ENCODE data around the gene VPS8. TPM values are rescaled to one million over a fixed set of nuclear protein-coding genes. Genes with fewer than 3 reads are reported as not detected.

VPS8 gene
- total and polyA plus RNA-seq, 2 of the 8 experiments (the other 6 are each of a cell fraction or from before 2014, with no cell fraction given): 13.0 to 41.0 TPM

GRCh38 chr3:185037801-185038200 is 225.8 kb downstream of the VPS8 start:
- Histone ChIP-seq H4K5ac (ENCODE audit: insufficient read length, low read depth, low read length) (no peak overlapping the region), H2AFZ (ENCODE audit: low read length) (no peak overlapping the region), H2BK12ac (ENCODE audit: low read depth, low read length) (no peak overlapping the region), H2AK5ac (ENCODE audit: low read depth, low read length) (no peak overlapping the region), H3K4me1 (replicated peaks in 1 of 4; ENCODE audit: control insufficient read depth in 3 of 4, insufficient read depth in 4 of 4, low read length in 3 of 4) (no peaks in the 10 kb centered on the region), H3K36me3 (ENCODE audit: control insufficient read depth in 2 of 4, insufficient read depth in 4 of 4, low read length in 3 of 4) (peaks cover 0 to 2% (median 0%) of the 10 kb centered on the region in 4 experiments; a peak in 2 of 8 replicates), H3K4me3 (ENCODE audit: extremely low read depth in 1 of 4, insufficient read depth in 2 of 4, low read depth in 3 of 4, low read length in 4 of 4) (no peak overlapping the region), H3K9ac (replicated peaks in 1 of 4; ENCODE audit: extremely low read depth in 1 of 4, low read depth in 3 of 4, low read length in 3 of 4) (no peak overlapping the region), H3K23me2 (ENCODE audit: low read depth, low read length) (no peaks in the 10 kb centered on the region), H3K27ac (ENCODE audit: low read depth, low read length) (no peak overlapping the region), H3K14ac (ENCODE audit: insufficient read length) (no peak overlapping the region), H2BK15ac (ENCODE audit: low read length) (no peak overlapping the region), H3K4ac (replicated peaks; ENCODE audit: insufficient read length, low read depth, low read length) (no peak overlapping the region), H3K23ac (ENCODE audit: insufficient read length) (no peak overlapping the region), H4K8ac (ENCODE audit: extremely low read depth, insufficient read depth, low read length) (no peak overlapping the region), H3K9me3 (ENCODE audit: insufficient read depth in 2 of 2, low read depth in 1 of 2, low read length in 1 of 2) (no peaks in the 10 kb centered on the region), H4K20me1 (replicated peaks in 1 of 2; ENCODE audit: control insufficient read depth in 1 of 2, insufficient read depth in 2 of 2, low read length in 2 of 2) (no peaks in the 10 kb centered on the region), H2BK5ac (ENCODE audit: low read depth, low read length) (no peak overlapping the region), H3K56ac (replicated peaks; ENCODE audit: insufficient read length, low read depth, low read length) (no peak overlapping the region), H2BK20ac (ENCODE audit: low read length) (no peak overlapping the region), H3K79me1 (ENCODE audit: low read depth, low read length) (no peaks in the 10 kb centered on the region), H4K91ac (replicated peaks; ENCODE audit: insufficient read length, low read length) (no peak overlapping the region), H3K18ac (ENCODE audit: extremely low read depth, low read length) (no peak overlapping the region), H3K27me3 (replicated peaks in 1 of 4; ENCODE audit: control insufficient read depth in 3 of 4, extremely low read depth in 1 of 4, insufficient read depth in 3 of 4, low read length in 3 of 4) (no peaks in the 10 kb centered on the region), H2BK120ac (replicated peaks; ENCODE audit: low read depth, low read length) (no peak overlapping the region), H3K79me2 (ENCODE audit: control insufficient read depth in 1 of 2, insufficient read depth in 2 of 2, low read length in 2 of 2) (no peaks in the 10 kb centered on the region), H3K4me2 (ENCODE audit: insufficient read depth in 1 of 2, low read depth in 2 of 2, low read length in 2 of 2) (no peak overlapping the region)
- ChIA-PET CTCF (ENCODE audit: partially characterized antibody) (interaction anchor here (0.6 to 1.3 kb wide), 3 partner anchors 12 to 88 kb away, joined by 3 to 4 read pairs (median 3); no protein-coding TSS in a partner anchor), POLR2A (ENCODE audit: partially characterized antibody) (no interaction called here)
- DNase-seq (ENCODE audit: low read depth in 1 of 2, low spot score in 2 of 2): no peak
- FAIRE-seq: no peak
- 82% methylated on average over 1 of the region's 1 CpG; no CpG with 5 or more reads in 1 of the 2 experiments for WGBS, 2 experiments (ENCODE audit: extremely low coverage in 1 of 2, insufficient coverage in 1 of 2, insufficient read length in 1 of 2, insufficient replicate concordance in 2 of 2, low coverage in 1 of 2, low lambda C conversion rate in 2 of 2, missing lambda C conversion rate in 1 of 2)
- TF ChIP-seq BCL11A (IDR thresholded peaks at IDR 0.05; ENCODE audit: low read depth in 2 of 2, low read length in 2 of 2) (no peak), RNF2 (IDR thresholded peaks at IDR 0.05; ENCODE audit: borderline replicate concordance, low read depth, low read length, missing control alignments, poor library complexity, severe bottlenecking) (no peak), RFX5 (IDR thresholded peaks at IDR 0.05; ENCODE audit: borderline replicate concordance, low read depth, low read length) (no peak), GABPA (IDR thresholded peaks at IDR 0.05; ENCODE audit: borderline replicate concordance, insufficient read depth, low read length) (no peak), ATF2 (IDR thresholded peaks at IDR 0.05; ENCODE audit: low read length) (no peak), HDAC2 (IDR thresholded peaks at IDR 0.05; ENCODE audit: borderline replicate concordance in 1 of 2, low read depth in 2 of 2, low read length in 2 of 2) (no peak), SP1 (IDR thresholded peaks at IDR 0.05; ENCODE audit: low read depth, low read length) (no peak), YY1 (IDR thresholded peaks at IDR 0.05; ENCODE audit: low read depth, low read length) (no peak), MAX (IDR thresholded peaks at IDR 0.05) (no peak), SAP30 (IDR thresholded peaks at IDR 0.05; ENCODE audit: insufficient read depth, insufficient replicate concordance, low read length) (no peak), TAF7 (optimal IDR thresholded peaks at IDR 0.05; ENCODE audit: borderline replicate concordance, low read depth, low read length) (no peak)
